Adrenal gland (tissue), 5 donors: ENCODE measurements around the gene MADCAM1.

Experiments used
- POLR2A ChIP-seq, 2 donors: fragments of 450-650 bp; IDR thresholded peaks; one replicate each; pipeline ENCODE4 v1.6.1; 2017; ENCODE audit warnings: antibody characterized with exemption in 2 of 2, mild to moderate bottlenecking in 2 of 2, moderate library complexity in 1 of 2
- TF ChIP-seq, protein P1 (sequence below), 6 experiments: fragments of 450-650 bp in 4 of 6; fragments of 200-600 bp in 2 of 6; sonication (generic) in 1 of 6; IDR thresholded peaks; 1 replicate in 5 of 6; 2 replicates in 1 of 6; pipeline versions ENCODE4 v1.5.1 to v1.8.0; 2016 to 2021; ENCODE audit warnings: antibody characterized with exemption in 6 of 6, mild to moderate bottlenecking in 2 of 6, moderate library complexity in 1 of 6
- donor health status: DM: no; HTN: no; CAD: no.

DNA sequence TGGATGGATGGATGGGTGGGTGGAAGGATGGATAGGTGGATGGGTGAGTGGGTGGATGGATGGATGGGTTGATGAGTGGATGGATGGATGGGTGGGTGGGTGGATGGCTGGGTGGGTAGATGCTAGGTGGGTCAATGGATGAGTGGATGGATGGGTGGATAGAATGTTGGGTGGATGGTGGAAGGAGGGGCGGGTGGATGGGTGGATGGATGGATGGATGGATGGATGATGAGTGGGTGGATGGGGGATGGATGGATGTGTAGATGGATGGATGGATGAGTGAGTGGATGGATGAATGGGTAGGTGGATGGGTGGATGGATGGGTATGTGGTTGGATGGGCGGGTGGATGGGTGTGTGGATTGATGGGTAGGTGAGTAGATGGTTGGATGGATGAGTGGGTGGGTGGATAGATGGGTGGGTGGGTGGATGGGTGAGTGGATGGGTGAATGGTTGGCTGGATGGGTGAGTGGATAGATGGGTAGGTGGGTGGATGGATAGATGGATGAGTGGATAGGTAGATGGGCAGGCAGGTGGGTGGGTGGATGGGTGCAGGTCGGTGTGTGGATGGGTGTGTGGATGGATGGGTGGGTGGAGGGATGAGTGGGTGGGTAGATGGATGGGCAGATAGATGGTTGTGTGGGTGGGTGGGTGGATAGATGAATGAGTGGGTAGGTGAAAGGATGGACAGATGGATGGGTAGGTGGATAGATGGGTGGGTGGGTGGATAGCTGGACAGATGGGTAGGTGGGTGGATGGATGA is 31.1 kb upstream of the MADCAM1 start:
- TF ChIP-seq, protein P1, sequence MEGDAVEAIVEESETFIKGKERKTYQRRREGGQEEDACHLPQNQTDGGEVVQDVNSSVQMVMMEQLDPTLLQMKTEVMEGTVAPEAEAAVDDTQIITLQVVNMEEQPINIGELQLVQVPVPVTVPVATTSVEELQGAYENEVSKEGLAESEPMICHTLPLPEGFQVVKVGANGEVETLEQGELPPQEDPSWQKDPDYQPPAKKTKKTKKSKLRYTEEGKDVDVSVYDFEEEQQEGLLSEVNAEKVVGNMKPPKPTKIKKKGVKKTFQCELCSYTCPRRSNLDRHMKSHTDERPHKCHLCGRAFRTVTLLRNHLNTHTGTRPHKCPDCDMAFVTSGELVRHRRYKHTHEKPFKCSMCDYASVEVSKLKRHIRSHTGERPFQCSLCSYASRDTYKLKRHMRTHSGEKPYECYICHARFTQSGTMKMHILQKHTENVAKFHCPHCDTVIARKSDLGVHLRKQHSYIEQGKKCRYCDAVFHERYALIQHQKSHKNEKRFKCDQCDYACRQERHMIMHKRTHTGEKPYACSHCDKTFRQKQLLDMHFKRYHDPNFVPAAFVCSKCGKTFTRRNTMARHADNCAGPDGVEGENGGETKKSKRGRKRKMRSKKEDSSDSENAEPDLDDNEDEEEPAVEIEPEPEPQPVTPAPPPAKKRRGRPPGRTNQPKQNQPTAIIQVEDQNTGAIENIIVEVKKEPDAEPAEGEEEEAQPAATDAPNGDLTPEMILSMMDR (IDR thresholded peaks at IDR 0.05), result no peak
- no peak for TF ChIP-seq POLR2A (IDR thresholded peaks at IDR 0.05)
